ENCODE measurements around the gene MTCH1.

Gene MTCH1, protein sequence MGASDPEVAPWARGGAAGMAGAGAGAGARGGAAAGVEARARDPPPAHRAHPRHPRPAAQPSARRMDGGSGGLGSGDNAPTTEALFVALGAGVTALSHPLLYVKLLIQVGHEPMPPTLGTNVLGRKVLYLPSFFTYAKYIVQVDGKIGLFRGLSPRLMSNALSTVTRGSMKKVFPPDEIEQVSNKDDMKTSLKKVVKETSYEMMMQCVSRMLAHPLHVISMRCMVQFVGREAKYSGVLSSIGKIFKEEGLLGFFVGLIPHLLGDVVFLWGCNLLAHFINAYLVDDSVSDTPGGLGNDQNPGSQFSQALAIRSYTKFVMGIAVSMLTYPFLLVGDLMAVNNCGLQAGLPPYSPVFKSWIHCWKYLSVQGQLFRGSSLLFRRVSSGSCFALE

DNA sequence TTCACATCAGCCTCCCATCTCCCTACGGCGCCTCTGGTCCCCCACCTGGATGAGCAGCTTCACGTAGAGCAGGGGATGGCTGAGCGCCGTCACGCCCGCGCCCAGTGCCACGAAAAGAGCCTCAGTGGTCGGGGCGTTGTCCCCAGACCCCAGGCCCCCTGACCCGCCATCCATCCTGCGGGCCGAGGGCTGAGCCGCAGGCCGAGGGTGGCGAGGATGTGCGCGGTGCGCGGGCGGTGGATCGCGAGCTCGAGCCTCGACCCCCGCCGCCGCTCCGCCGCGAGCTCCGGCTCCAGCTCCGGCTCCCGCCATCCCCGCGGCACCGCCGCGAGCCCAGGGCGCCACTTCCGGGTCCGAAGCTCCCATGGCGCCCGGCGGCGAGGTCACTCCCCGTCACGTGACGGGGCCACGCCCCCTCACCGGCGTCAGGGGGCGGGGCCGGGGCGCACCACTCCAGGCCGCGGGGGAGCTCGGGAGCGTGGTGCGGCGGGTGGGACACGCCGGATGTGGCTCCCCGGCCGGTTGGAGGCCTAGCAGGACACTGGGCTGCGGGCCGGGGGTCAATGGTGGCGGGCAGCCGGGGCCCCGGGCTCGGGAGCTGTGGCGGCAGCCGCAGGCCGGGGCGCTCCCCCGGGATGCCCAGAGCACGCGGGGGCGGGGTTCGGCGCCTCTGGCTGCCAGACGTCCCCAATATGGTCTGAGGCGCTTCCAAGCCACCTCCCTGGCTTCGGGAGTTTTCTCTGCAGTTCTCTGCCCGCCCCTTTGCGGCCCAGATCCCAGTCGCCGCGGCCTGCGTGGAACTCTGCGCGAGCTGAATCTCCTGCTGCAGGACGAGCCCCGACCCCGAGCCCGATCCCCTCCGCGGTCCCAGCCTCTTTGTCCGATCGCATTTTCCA is at the start of gene MTCH1:
TSS of gene MTCH1 (minus strand) at position 389 of the 896 bp plus-strand sequence. CDS start at position 366, 23 bp downstream.
- Histone ChIP-seq H3K4me3 (ENCODE audit: low read depth in 1 of 2, low read length in 2 of 2) (peak within 1 kb of the TSS; percentile 90 to 93), H3K27me3 (ENCODE audit: low read depth, low read length) (no peaks in the 10 kb centered on the region), H3K4me1 (ENCODE audit: control insufficient read depth in 1 of 2, insufficient read depth in 2 of 2, low read length in 2 of 2) (peaks cover 24 to 40% of the 10 kb centered on the region in 2 donors)

DNA sequence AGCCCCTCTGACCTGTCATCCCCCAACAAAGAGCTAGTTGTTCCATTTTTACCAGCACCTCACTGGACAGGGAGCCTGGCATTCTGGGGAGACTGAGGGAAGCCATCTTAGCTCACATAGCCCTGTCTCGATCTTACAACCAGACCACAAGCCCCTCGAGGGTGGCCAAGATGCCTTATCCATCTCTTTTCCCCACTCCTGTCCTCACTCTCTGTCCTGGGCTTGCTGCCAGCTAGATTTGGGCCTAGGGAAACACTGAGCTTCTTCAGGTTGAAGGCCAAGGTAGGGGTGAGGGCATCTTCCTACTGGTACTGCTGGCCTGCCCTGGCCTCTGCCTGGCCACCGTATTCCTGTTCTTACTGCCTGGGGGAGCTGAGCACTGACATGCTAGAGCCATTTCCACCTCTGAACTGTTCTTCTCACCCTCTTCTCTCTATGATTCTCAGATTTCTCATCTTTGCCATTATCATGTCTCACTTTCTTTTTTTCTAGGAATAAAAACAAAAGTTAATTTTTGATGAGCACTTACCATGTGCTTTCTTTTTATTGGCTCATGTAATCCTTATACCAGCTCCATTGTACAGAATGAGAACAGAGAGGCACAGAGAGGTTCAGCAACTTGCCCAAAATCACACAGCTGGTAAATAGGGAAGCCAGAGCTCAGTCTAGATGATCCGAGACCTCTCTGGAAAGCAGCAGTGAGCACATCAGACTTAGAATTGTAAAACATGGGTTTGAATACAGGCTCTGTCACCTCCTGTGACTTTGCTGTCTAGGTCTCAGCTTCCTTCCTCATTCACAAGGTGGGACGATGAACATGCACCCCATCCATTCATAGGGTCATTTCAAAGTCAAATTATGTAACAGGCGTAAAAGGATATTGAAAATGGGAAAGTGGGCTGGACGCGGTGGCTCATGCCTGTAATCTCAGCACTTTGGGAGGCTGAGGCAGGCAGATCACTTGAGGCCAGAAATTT is 48.1 kb upstream of the MTCH1 start:
- Histone ChIP-seq H3K4me1 (ENCODE audit: control insufficient read depth in 1 of 2, insufficient read depth in 2 of 2, low read length in 2 of 2) (no peaks in the 10 kb centered on the region), H3K27me3 (ENCODE audit: low read depth, low read length) (no peaks in the 10 kb centered on the region), H3K36me3 (ENCODE audit: control insufficient read depth in 1 of 2, insufficient read depth in 2 of 2, low read length in 2 of 2) (no peaks in the 10 kb centered on the region), H3K9me3 (ENCODE audit: control insufficient read depth in 1 of 2, low read length in 2 of 2) (peaks cover 0 to 3% of the 10 kb centered on the region in 2 donors), H3K4me3 (ENCODE audit: low read depth in 1 of 2, low read length in 2 of 2) (no peak overlapping the region), H3K27ac (ENCODE audit: low read length) (no peak overlapping the region)

More for the DNA sequence above, at the start of gene MTCH1:
- H3K27ac ChIP-seq (ENCODE audit: low read length), result peak within 1 kb of the TSS; percentile 91
- H3K9me3 ChIP-seq (ENCODE audit: control insufficient read depth in 1 of 2, low read length in 2 of 2), result no peaks in the 10 kb centered on the region
- peaks cover 0 to 3% of the 10 kb centered on the region in 2 donors for H3K36me3 ChIP-seq (ENCODE audit: control insufficient read depth in 1 of 2, insufficient read depth in 2 of 2, low read length in 2 of 2)

DNA sequence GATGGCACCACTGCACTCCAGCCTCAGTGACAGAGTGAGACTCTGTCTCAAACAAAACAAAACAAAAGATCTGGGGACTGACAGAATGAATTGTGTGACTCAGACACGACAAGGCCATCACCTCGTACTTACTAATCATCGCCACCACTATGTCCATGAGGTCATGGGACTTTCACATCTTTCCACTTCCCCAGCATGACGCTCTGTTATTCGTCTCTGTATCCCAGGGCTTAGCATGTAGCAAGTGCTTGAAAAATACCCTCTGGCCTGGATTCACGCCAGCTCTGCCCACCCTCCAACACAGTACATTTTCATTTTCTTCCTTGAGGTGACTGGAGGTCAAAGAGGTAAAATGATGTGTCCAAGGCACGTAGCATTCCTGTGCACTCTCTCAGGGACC is 47.3 kb upstream of the MTCH1 start:
- Histone ChIP-seq H3K4me3 (ENCODE audit: low read depth in 1 of 2, low read length in 2 of 2) (no peak overlapping the region), H3K36me3 (ENCODE audit: control insufficient read depth in 1 of 2, insufficient read depth in 2 of 2, low read length in 2 of 2) (no peaks in the 10 kb centered on the region), H3K4me1 (ENCODE audit: control insufficient read depth in 1 of 2, insufficient read depth in 2 of 2, low read length in 2 of 2) (no peaks in the 10 kb centered on the region), H3K9me3 (ENCODE audit: control insufficient read depth in 1 of 2, low read length in 2 of 2) (peaks cover 0 to 3% of the 10 kb centered on the region in 2 donors), H3K27me3 (ENCODE audit: low read depth, low read length) (no peaks in the 10 kb centered on the region), H3K27ac (ENCODE audit: low read length) (no peak overlapping the region)

DNA sequence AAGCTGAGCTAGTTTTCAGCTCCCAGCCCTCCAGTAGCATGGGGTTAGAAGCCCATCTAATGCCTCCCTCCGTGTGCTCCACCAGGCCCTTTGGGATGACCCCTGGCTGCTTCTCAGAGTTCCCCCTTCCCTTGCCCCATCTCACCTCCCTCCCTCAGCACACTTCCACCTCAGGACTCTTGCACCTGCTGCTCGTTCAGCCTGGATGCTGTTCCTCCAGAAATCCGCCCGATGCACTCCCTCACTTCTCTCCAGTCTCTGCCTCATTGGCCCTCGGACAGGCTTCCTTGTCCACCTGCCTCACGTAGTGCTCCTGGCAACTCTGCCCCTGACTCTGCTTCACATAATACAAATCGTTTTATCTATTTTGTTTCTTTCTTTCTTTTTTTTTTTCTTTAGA is 46.2 kb upstream of the MTCH1 start:
- Histone ChIP-seq H3K36me3 (ENCODE audit: control insufficient read depth in 1 of 2, insufficient read depth in 2 of 2, low read length in 2 of 2) (no peaks in the 10 kb centered on the region), H3K4me3 (ENCODE audit: low read depth in 1 of 2, low read length in 2 of 2) (no peak overlapping the region), H3K4me1 (ENCODE audit: control insufficient read depth in 1 of 2, insufficient read depth in 2 of 2, low read length in 2 of 2) (no peaks in the 10 kb centered on the region), H3K27me3 (ENCODE audit: low read depth, low read length) (no peaks in the 10 kb centered on the region), H3K9me3 (ENCODE audit: control insufficient read depth in 1 of 2, low read length in 2 of 2) (peaks cover 0 to 3% of the 10 kb centered on the region in 2 donors), H3K27ac (ENCODE audit: low read length) (no peak overlapping the region)

GRCh38 chr6:37030599-37030998 is 44.6 kb upstream of the MTCH1 start:
- H3K27ac ChIP-seq (ENCODE audit: low read length), result no peak overlapping the region
- H3K4me3 ChIP-seq (ENCODE audit: low read depth in 1 of 2, low read length in 2 of 2), result no peak overlapping the region
- H3K4me1 ChIP-seq (ENCODE audit: control insufficient read depth in 1 of 2, insufficient read depth in 2 of 2, low read length in 2 of 2), result no peaks in the 10 kb centered on the region
- H3K27me3 ChIP-seq (ENCODE audit: low read depth, low read length), result no peaks in the 10 kb centered on the region
- no peaks in the 10 kb centered on the region for H3K36me3 ChIP-seq (ENCODE audit: control insufficient read depth in 1 of 2, insufficient read depth in 2 of 2, low read length in 2 of 2)
- H3K9me3 ChIP-seq (ENCODE audit: control insufficient read depth in 1 of 2, low read length in 2 of 2), result peaks cover 0 to 3% of the 10 kb centered on the region in 2 donors

DNA sequence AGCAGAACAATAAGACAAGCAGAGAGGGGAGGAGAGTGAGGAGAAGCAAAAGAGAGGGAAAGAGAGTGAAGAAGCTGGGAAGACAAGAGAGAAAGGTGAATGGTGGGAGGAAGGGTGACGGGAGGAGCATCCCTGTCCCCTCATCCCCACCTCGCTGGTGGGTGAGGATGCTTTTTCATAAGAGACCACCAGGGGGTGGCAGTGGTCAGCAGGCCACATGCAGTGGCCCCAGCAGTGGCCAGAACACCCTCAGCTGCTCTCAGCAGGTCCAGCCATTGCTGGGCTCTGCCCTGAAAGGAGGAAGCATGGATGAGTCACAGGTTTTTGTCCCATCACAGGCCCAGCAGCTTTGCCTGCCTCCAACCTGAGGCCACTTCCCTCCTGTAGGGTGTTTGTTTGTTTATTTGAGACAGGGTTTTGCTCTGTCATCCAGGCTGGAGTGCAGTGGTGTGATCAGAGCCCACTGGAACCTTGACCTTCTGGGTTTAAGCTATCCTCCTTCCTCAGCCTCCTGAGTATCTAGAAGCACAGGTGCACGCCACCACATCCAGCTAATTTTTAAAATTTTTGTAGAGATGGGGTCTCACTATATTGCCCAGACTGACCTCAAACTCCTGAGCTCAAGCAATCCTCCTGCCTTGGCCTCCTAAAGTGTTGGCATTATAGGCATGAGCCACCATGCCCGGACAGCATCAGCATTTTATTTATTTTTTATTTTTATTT is 43.4 kb upstream of the MTCH1 start:
- Histone ChIP-seq H3K27ac (ENCODE audit: low read length) (no peak overlapping the region), H3K9me3 (ENCODE audit: control insufficient read depth in 1 of 2, low read length in 2 of 2) (peaks cover 0 to 3% of the 10 kb centered on the region in 2 donors), H3K4me3 (ENCODE audit: low read depth in 1 of 2, low read length in 2 of 2) (no peak overlapping the region), H3K4me1 (ENCODE audit: control insufficient read depth in 1 of 2, insufficient read depth in 2 of 2, low read length in 2 of 2) (no peaks in the 10 kb centered on the region), H3K27me3 (ENCODE audit: low read depth, low read length) (no peaks in the 10 kb centered on the region), H3K36me3 (ENCODE audit: control insufficient read depth in 1 of 2, insufficient read depth in 2 of 2, low read length in 2 of 2) (no peaks in the 10 kb centered on the region)

- Histone ChIP-seq H3K4me1 (ENCODE audit: control insufficient read depth in 1 of 2, insufficient read depth in 2 of 2, low read length in 2 of 2) (no peaks in the 10 kb centered on the region), H3K4me3 (ENCODE audit: low read depth in 1 of 2, low read length in 2 of 2) (no peak overlapping the region), H3K36me3 (ENCODE audit: control insufficient read depth in 1 of 2, insufficient read depth in 2 of 2, low read length in 2 of 2) (no peaks in the 10 kb centered on the region), H3K9me3 (ENCODE audit: control insufficient read depth in 1 of 2, low read length in 2 of 2) (peaks cover 0 to 3% of the 10 kb centered on the region in 2 donors), H3K27me3 (ENCODE audit: low read depth, low read length) (no peaks in the 10 kb centered on the region), H3K27ac (ENCODE audit: low read length) (no peak overlapping the region)
Observed at GRCh38 chr6:37027811-37028469, 41.9 kb upstream of the MTCH1 start.

DNA sequence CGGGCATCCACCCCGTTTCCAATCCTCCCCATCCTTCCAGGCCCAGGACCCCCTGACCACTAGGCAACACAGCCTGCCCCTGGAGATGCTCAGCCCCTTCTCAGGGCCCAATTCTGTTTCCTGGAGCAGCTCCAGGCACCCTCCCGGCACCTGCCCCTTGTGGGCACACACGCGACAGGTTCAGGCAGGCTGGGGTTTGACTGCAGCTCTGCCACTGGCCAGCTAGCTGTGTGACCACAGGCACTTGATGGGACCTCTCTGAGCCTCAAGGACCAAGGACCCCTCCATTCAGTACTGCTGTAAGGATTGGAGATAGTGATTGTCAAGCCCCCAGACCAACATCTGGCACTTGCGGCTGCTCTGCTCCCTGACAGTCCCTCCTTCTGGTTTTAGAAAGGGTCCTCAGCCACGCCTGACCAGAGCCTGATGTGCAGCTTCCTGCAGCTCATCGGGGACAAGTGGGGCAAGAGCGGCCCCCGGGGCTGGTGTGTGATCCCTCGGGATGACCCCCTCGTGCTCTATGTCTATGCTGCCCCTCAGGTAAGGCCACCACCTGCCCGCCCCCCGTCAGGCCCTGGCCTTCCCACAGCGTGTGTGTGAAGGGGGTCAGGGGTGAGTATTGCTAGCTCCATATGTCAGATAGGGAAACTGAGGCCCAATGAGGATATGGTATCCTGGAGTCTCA is 41.2 kb upstream of the MTCH1 start:
- no peaks in the 10 kb centered on the region for H3K27me3 ChIP-seq (ENCODE audit: low read depth, low read length)
- peaks cover 0 to 3% of the 10 kb centered on the region in 2 donors for H3K9me3 ChIP-seq (ENCODE audit: control insufficient read depth in 1 of 2, low read length in 2 of 2)
- H3K4me3 ChIP-seq (ENCODE audit: low read depth in 1 of 2, low read length in 2 of 2), result no peak overlapping the region
- H3K36me3 ChIP-seq (ENCODE audit: control insufficient read depth in 1 of 2, insufficient read depth in 2 of 2, low read length in 2 of 2), result no peaks in the 10 kb centered on the region
- no peaks in the 10 kb centered on the region for H3K4me1 ChIP-seq (ENCODE audit: control insufficient read depth in 1 of 2, insufficient read depth in 2 of 2, low read length in 2 of 2)
- H3K27ac ChIP-seq (ENCODE audit: low read length), result no peak overlapping the region

DNA sequence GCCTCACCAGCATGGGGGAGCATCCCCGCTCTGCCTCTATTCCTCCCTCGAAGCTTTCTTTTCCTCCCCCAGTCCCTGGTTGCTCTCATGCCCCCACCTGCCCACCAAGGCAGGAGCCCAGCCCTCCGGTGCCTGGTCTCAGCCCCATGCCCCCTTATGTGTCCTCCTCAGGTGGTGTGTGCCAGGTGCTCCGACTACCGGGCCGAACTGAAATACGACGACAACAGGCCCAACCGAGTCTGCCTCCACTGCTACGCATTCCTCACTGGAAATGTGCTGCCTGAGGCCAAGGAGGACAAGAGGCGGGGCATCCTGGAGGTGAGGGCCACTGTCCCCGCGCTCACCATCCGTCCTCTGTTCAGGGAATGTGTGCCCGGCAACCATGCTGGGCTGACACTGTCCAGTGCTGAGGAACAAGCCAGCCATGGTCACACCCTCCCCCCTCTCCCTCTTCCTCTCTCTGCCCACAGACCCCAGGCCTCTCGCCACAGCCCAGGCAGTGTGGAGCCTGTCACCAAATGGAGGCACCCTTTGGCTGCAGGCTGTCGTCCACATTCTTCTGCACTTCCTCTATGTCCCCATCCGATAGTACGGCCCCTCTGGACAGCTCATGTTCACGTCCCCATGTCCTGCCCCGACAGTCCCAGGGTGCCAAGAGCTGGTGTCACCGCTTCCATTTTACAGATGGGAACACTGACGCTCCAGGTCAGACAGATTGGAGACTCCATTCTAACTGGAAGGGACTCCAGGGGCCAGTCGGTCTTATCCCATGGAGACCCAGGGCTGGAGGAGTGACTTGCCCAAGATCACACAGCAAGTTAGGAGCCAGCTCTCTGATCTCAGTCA is 39.8 kb upstream of the MTCH1 start:
- Histone ChIP-seq H3K4me3 (ENCODE audit: low read depth in 1 of 2, low read length in 2 of 2) (no peak overlapping the region), H3K36me3 (ENCODE audit: control insufficient read depth in 1 of 2, insufficient read depth in 2 of 2, low read length in 2 of 2) (no peaks in the 10 kb centered on the region), H3K27me3 (ENCODE audit: low read depth, low read length) (no peaks in the 10 kb centered on the region), H3K27ac (ENCODE audit: low read length) (no peak overlapping the region), H3K4me1 (ENCODE audit: control insufficient read depth in 1 of 2, insufficient read depth in 2 of 2, low read length in 2 of 2) (no peaks in the 10 kb centered on the region), H3K9me3 (ENCODE audit: control insufficient read depth in 1 of 2, low read length in 2 of 2) (peaks cover 0 to 3% of the 10 kb centered on the region in 2 donors)

Data from muscle layer of duodenum (tissue), 2 donors.